HepG2 (cell line): ENCODE results near the gene CFC1B. TPM values are rescaled to one million over a fixed set of nuclear protein-coding genes. Genes with fewer than 3 reads are reported as not detected.
"Not testable (repeated sequence)": the region's sequence is repeated elsewhere in the genome, so short reads cannot be mapped to it uniquely, and the experiment has no call there.

Experiments used
- ATAC-seq: fragments of 200-7000 bp; cut with Tn5 transposase; 3 replicates; pipeline ENCODE4 v1.9.1; 2020; ENCODE audit warnings: mild to moderate bottlenecking, moderate library complexity
- BruUV-seq: library from RNA; stranded (reverse); fragments of 400-500 nt; replicated peaks from 2 replicates; lab custom pipeline; 2021; lab: Mats Ljungman, UMichigan
- CTCF ChIA-PET: fragments of 300-600 bp; formaldehyde crosslinking; extraction: SDS; loops from one replicate; lab custom pipeline; 2021; ENCODE audit warnings: low total read pairs, inconsistent platforms, low intra/inter-chr PET ratio; lab: Yijun Ruan, JAX
- POLR2A ChIA-PET: fragments of 350-600 bp; sonication (Branson Sonifier 250); formaldehyde crosslinking; loops from one replicate; lab custom pipeline; 2020; ENCODE audit warnings: antibody characterized with exemption, inconsistent platforms; lab: Yijun Ruan, JAX
- DNase-seq: peaks from one replicate; pipeline ENCODE4 v3.0.0-alpha.2; 2015; ENCODE audit warnings: low spot score
- FAIRE-seq: peaks from 3 replicates; lab custom pipeline; 2011; peaks lifted over from hg19 to GRCh38; lab: Jason Lieb, UNC
- H2AFZ ChIP-seq: one replicate; pipeline ENCODE4 v1.6.1; 2011; ENCODE audit warnings: low read length, inconsistent platforms
- H3K27ac ChIP-seq: fragments of 300-600 bp; 3 replicates; pipeline ENCODE4 v1.8.0; 2011; ENCODE audit warnings: mixed run types, mild to moderate bottlenecking, mixed read lengths, low read length, inconsistent platforms; ENCODE audit not compliant: insufficient read depth; ENCODE audit errors: extremely low read length
- H3K27me3 ChIP-seq, 2 experiments: fragments of 200-600 bp in 1 of 2; 2 replicates in 1 of 2; 3 replicates in 1 of 2; pipeline versions ENCODE4 v1.6.0 to v1.8.0; 2011; ENCODE audit warnings: low read length in 2 of 2, mild to moderate bottlenecking in 2 of 2, moderate library complexity in 2 of 2, inconsistent platforms in 1 of 2; ENCODE audit not compliant: insufficient read depth in 2 of 2, control insufficient read depth in 1 of 2
- H3K36me3 ChIP-seq, 2 experiments: fragments of 200-600 bp in 1 of 2; replicated peaks in 1 of 2; 2 replicates in 1 of 2; 3 replicates in 1 of 2; pipeline versions ENCODE4 v1.5.1 to v1.8.0; 2011; ENCODE audit warnings: low read length in 2 of 2, inconsistent platforms in 1 of 2; ENCODE audit not compliant: insufficient read depth in 2 of 2, control insufficient read depth in 1 of 2
- H3K4me1 ChIP-seq: 2 replicates; pipeline ENCODE4 v1.5.1; 2012; ENCODE audit warnings: low read length, inconsistent platforms; ENCODE audit not compliant: insufficient read depth
- H3K4me2 ChIP-seq: 2 replicates; pipeline ENCODE4 v1.6.0; 2011; ENCODE audit warnings: low read depth, low read length, inconsistent platforms
- H3K4me3 ChIP-seq, 3 experiments: fragments of 200-600 bp in 1 of 3; sonication (generic), shearing (Covaris generic) in 1 of 3; replicated peaks in 1 of 3; 2 replicates each; pipeline ENCODE4 v1.5.1; 2011 to 2016; ENCODE audit warnings: low read length in 3 of 3, inconsistent platforms in 2 of 3, low read depth in 2 of 3, mild to moderate bottlenecking in 2 of 3, control low read depth in 1 of 3, mixed read lengths in 1 of 3; ENCODE audit not compliant: insufficient read depth in 1 of 3
- H3K79me2 ChIP-seq: one replicate; pipeline ENCODE4 v1.6.1; 2011; ENCODE audit warnings: low read length, inconsistent platforms; ENCODE audit not compliant: insufficient read depth
- H3K9ac ChIP-seq: 2 replicates; pipeline ENCODE4 v1.6.0; 2011; ENCODE audit warnings: mild to moderate bottlenecking, low read depth, low read length, inconsistent platforms; ENCODE audit not compliant: insufficient read depth
- H3K9me3 ChIP-seq: 2 replicates; pipeline ENCODE4 v1.5.1; 2012; ENCODE audit warnings: mild to moderate bottlenecking, low read length
- H4K20me1 ChIP-seq: 2 replicates; pipeline ENCODE4 v1.6.0; 2011; ENCODE audit warnings: inconsistent platforms, mild to moderate bottlenecking, low read length, moderate library complexity; ENCODE audit not compliant: insufficient read depth
- WGBS: methylation state at CpG from one replicate; pipeline ENCODE4 v1.1.6; 2017; ENCODE audit warnings: low lambda C conversion rate; 5-methylcytosine and 5-hydroxymethylcytosine counted together
- in situ Hi-C: cut with HindIII; loops from 2 replicates; pipeline ENCODE4 v1.10.0; 2017; ENCODE audit warnings: low pct_unique_long_range_greater_than_20kb; ENCODE audit not compliant: extremely low pct_ligation_motif_present
- intact Hi-C: fragments of 100-400 bp; cut with micrococcal nuclease; formaldehyde crosslinking; loops from one replicate; pipeline ENCODE4 v1.10.0; 2022; ENCODE audit not compliant: unreplicated experiment
- polyA plus RNA-seq, 8 experiments: library from polyadenylated mRNA; depleted of rRNA in 3 of 8; stranded (reverse) in 7 of 8; unstranded in 1 of 8; fragments of >200 nt; fragmentation: Illumina TruSeq in 4 of 8; extraction: Trizol in 4 of 8; gene quantifications; 2 replicates each; pipeline versions ENCODE4 v1.2.1 to v1.2.3, GENCODE V29; 2011 to 2016; ENCODE audit warnings: low read depth in 4 of 8, missing spikeins in 1 of 8, mixed read lengths in 1 of 8; ENCODE audit not compliant: insufficient read depth in 1 of 8
- total RNA-seq, 5 experiments: library from RNA; depleted of rRNA; stranded (reverse); fragments of >200 nt; fragmentation: Illumina TruSeq; extraction: Trizol; gene quantifications; 2 replicates each; pipeline ENCODE4 v1.2.3, GENCODE V29; 2016; ENCODE audit warnings: low read depth in 1 of 5

CFC1B gene
- total and polyA plus RNA-seq, 2 of the 13 experiments (the other 11 are each of a cell fraction or from before 2014, with no cell fraction given) = not detected

- FAIRE-seq, H4K20me1 ChIP-seq, in situ Hi-C loops, H3K4me3 ChIP-seq, BruUV-seq, H3K27ac ChIP-seq, H3K4me2 ChIP-seq, DNase-seq, H3K4me1 ChIP-seq, POLR2A ChIA-PET, intact Hi-C loops, H3K27me3 ChIP-seq, H3K9ac ChIP-seq, H3K9me3 ChIP-seq, ATAC-seq, H3K36me3 ChIP-seq, H3K79me2 ChIP-seq, H2AFZ ChIP-seq, CTCF ChIA-PET: not testable (repeated sequence)
- no CpG with 5 or more reads among the region's 12 CpGs for WGBS
These were observed 22.9 kb downstream of the CFC1B start for GRCh38 chr2:130543785-130544528.

- ATAC-seq, H3K4me2 ChIP-seq, intact Hi-C loops, CTCF ChIA-PET, DNase-seq, H3K27ac ChIP-seq, H3K9ac ChIP-seq, H3K27me3 ChIP-seq, H4K20me1 ChIP-seq, BruUV-seq, H3K4me3 ChIP-seq, in situ Hi-C loops, H3K4me1 ChIP-seq, POLR2A ChIA-PET, H3K9me3 ChIP-seq, H3K36me3 ChIP-seq, FAIRE-seq, H2AFZ ChIP-seq, H3K79me2 ChIP-seq: not testable (repeated sequence)
- no CpG with 5 or more reads among the region's 5 CpGs for whole genome bisulfite sequencing
These were observed 24.0 kb downstream of the CFC1B start for GRCh38 chr2:130544978-130545377.

- H3K36me3 ChIP-seq, H2AFZ ChIP-seq, H4K20me1 ChIP-seq, H3K27ac ChIP-seq, intact Hi-C loops, H3K27me3 ChIP-seq, H3K9ac ChIP-seq, H3K79me2 ChIP-seq, POLR2A ChIA-PET, in situ Hi-C loops, FAIRE-seq, CTCF ChIA-PET, ATAC-seq, H3K4me2 ChIP-seq, H3K4me3 ChIP-seq, H3K4me1 ChIP-seq, H3K9me3 ChIP-seq, DNase-seq, BruUV-seq: not testable (repeated sequence)
- no CpG with 5 or more reads among the region's 3 CpGs for whole genome bisulfite sequencing
These were observed 27.4 kb downstream of the CFC1B start for GRCh38 chr2:130548418-130548817.

GRCh38 chr2:130549475-130549874 is 28.5 kb downstream of the CFC1B start:
- H3K36me3 ChIP-seq, DNase-seq, FAIRE-seq, ATAC-seq, H3K4me3 ChIP-seq, H4K20me1 ChIP-seq, CTCF ChIA-PET, H2AFZ ChIP-seq, H3K27me3 ChIP-seq, H3K79me2 ChIP-seq, H3K9ac ChIP-seq, BruUV-seq, intact Hi-C loops, POLR2A ChIA-PET, H3K27ac ChIP-seq, H3K9me3 ChIP-seq, H3K4me1 ChIP-seq, in situ Hi-C loops, H3K4me2 ChIP-seq: not testable (repeated sequence)
- WGBS = no CpG with 5 or more reads among the region's 27 CpGs
